ENCODE data around the gene DPYD.
A peak's percentile ranks its signal among the peaks of the same experiment; 100 is the strongest.
"Not testable (repeated sequence)": the region's sequence is repeated elsewhere in the genome, so short reads cannot be mapped to it uniquely, and the experiment has no call there.

DPYD gene

DNA sequence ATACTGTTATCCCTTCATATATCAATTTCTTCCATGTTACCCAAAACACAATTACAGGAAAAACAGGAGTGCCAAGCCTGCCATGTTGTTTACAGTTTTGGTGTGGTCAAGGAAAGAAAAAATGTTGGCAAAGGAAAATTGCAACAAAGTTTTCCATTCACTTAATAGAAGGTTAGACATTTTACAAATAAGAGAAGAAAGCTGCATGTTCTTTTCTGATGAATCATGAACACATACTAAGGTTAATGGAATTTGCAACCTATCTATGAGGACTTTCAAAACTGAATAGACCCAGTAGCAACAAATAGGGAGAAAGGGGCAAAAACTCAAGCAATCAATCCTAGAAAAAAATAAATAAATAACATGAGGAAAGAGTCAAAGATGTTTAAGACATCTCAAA is 556.7 kb downstream of the DPYD start:
- DNase-seq (ENCODE audit: low spot score) = no peak

DNA sequence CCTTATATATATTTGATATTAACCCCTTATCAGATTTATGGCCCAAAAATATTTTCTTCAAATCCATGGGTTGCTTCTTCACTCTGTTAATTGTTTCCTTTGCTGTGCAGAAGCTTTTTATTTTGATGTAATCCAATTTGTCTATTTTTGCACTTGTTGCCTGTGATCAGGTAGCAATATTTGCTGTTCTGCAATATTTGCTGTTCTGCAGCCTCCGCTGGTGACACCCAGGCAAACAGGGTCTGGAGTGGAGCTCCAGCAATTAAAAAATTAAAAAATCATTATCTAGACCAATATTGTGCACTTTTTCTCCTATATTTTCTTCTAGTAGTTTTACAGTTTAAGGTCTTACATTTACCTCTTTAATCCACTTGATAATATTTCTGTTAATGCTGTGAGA is 564.5 kb downstream of the DPYD start:
- DNase-seq (ENCODE audit: low spot score) = no peak

DNA sequence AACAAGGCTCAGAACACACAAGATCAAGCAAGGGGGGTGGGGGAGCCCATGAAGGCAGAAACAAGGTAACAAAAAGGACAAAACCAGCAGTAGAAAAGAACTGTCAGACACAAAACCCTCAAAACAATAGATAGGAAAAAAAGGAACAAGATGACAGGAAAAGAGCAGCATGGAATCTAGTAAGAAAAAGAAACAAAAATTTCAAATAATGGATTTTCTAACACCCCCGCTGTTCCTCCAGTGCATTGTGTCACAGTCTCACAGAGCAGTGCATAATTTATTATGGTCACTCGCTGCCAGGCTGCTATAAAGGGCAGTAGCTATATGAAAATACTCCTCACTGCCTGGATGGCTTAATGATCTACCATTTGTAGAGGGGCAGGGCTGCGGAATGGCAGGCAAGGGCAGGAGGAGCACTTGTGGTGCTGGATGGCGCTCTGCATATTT is 567.9 kb downstream of the DPYD start:
- peak; percentile 28 for DNase-seq (ENCODE audit: low spot score)

DNA sequence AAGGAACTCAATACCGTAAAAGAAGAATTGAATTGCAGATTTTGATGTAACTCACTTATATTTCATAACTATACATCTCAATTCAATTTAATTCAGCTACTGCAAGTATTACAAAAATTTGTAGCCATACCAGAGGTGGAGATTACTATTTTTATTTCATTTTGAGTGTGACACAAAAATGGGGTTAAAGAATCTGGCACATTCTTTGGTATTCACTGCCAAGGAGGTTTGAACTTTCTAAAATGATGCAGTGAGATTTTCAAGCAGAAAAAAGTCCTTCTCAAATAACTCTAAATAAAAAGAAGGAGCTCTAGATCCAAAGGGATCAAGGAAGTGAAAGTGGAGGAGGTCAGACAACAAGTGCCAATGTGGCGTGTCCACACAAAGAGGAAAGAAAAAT is 569.0 kb downstream of the DPYD start:
- no peak for DNase-seq (ENCODE audit: low spot score)

DNA sequence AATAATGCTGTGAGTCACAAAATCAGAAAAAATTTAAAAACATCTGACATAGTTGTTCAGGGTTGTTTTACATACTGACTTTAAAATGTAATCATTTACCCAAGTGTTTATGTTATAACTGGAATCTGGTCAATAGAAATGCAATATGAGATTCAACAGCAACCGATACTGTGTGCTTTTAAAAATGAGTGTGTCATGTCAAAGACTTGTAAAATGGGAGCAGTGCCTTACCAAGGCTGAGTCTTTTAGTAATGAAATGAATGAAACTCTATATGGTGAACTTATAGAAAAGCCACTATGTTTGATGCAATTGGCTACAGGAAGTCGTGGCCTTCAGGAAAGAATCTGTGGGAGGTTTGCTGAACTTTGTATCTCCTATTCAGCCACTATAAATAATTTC is 570.2 kb downstream of the DPYD start:
- DNase-seq (ENCODE audit: low spot score) = no peak

DNA sequence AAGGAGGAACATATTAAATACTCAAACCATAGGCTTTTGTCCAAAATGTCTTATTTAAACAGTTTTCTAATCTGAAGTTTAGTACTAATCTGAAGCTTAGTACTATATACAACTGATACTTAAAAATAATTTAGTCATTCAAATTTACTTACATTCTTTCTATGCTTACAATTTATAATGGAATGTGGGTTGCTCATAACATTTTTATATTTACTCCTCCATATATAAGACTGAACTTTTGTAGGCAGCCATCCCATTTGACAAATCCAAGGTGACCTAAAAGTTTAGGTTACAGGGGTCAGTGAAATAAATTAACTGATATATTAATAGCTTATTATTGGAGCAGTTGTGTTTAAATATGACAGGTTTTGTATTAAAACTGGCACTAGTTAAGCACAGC is 570.6 kb downstream of the DPYD start:
- DNase-seq (ENCODE audit: low spot score) = no peak

DNA sequence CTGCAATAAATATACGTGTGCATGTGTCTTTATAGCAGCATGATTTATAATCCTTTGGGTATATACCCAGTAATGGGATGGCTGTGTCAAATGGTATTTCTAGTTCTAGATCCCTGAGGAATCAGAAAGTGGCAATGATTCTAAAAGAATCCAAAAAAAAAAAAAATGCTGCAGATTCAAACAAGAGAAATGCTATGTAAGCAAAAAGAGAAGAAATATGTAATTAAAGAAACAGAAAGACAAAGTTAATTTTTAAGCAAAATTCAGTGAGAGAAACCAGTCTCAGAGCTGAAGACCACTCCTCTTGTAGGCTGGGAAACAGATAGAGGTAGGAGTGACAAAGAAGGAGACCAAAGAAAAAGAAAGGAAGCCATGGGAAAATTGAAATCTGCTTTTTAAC is 571.0 kb downstream of the DPYD start:
- DNase-seq (ENCODE audit: low spot score) = not testable (repeated sequence)

DNA sequence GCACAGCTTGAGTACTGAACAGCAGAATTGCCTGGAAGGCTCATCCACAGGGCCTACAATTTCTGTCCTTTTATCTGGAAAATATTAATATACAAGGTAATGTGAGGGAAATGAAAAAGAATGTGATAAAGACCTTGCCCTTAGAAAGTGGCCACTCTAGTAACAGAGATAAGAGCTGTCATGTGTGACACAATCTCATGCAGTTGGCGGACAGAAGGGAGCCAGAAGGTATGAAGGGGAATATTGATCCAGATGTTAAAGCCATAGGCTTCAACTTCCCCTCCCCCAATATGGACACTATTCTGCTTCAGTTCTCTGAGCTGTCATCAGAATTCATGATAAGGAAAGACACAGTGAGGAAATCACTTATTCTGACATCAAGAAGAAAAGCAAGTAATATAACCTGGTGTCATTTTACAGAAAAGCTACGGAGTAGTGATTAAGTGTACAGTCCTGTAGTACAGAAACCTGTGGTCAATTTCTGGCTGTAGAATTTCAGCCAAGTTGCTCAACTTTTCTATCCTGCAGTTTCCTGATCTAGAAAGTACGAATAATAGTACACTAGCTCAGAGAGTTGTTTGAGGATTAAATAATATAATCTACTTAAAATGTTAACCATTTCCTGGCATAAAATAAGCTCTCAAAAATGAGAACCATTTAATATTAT is 572.1 kb downstream of the DPYD start:
- DNase-seq (ENCODE audit: low spot score) = no peak

DNA sequence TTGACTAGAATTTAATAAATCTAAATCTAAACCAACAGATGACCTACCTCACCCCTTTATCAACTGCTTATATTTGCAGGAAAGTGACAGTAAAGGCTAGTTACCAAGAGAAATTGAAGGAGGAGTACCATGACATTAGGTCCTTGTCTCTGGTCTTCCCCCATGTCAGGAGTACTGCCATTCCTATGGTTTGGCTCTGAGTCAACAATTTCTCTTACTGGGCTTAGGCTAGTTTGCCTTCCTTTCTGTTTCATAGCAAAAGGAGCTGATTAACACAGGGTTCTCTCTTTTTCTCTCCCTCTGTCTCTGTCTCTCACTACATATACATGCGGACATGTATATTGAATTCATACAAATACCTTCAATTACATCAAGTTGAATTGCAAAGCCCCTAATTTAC is 579.9 kb downstream of the DPYD start:
- DNase-seq (ENCODE audit: low spot score) = no peak

DNA sequence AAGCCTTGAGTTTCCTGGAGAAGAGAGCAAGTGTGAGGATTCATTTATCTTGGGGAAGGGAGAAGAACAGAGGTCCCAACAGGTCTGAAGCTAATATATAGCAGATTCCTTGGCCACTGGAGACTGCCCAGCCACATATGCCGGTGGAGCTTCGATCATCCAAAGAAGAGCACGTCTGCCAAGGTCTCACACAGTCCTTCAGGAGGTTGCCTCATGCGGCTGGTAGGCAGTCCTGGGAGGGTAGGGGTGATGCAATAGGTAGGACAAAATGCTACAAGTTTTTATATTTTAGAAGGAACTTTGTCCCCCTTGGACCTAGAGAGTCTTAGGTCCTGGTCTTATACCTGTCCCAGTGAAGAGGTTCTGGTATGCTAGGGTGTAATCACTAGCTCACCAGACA is 582.5 kb downstream of the DPYD start:
- DNase-seq (ENCODE audit: low spot score) = no peak

DNA sequence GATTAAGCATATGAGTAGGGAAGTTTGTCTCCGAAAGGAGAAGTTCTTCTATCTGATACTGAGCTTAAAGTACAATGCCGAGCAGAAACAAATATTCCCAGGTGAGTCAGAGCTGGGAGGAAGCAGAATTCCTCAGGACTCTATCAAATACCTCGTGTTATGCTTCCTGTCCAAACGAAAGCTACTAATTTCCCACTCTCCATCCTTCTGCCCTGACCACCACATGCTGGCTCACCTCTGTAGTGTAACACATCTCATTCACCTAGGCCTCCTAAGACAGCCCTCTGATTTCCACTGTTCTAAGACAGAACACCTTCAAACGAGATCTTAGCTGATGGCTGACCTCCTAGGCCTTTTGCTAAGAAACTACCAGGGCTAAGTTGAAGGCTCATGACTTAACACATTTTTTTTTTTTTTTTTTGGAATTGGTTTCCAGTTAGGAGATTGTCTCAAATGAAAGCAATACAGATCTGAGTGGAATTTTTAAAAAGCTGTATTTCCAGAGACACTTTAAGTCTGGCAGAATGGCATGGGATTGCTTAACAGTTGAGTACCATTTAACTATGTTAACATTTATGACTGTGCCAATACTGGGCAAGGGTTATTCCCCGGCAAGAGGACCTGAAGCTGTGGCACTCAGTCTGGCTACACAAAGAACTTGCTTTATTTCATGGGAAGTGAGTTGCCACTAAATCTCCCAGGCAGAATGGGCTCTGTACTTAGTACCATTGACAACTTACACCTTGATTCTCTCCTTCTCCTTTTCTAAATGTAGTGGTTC is 583.4 kb downstream of the DPYD start:
- DNase-seq (ENCODE audit: low spot score) = no peak

DNA sequence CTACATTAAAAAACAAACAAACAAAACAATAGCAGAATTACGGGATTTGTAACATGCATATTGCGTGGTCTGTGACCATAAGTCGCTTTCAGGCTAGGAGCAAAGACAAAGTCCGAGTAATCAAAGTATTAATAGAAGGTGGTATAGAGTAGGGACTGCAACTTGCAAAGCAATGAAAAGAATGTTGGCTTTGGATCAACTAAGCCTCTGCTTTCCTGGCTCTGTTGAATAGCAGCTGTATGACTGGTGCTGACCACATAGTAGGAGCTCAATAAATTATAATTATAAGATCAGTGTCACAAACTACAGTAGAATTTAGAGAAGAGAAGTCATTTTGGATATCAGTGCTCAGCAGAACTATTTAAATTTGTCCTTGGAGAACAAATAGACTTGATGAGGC is 586.4 kb downstream of the DPYD start:
- DNase-seq (ENCODE audit: low spot score) = no peak

DNA sequence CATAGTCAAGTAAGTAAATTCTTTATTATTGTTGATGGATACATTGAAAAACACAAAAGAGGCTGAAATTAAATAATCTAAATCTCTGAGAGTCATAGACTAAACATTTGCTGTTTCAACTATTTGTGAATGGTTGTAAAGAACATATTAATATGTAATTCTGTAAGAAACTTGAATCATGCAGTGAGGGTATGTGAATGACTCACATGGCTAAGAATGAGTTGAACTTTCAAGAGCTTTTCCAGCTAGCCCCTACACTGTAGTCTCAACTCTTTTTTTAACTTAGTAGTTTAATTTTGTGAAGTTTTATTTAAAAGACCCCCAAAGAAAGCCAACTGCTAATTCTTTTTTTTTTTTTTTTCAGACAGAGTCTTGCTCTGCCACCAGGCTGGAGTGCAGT is 588.1 kb downstream of the DPYD start:
- DNase-seq (ENCODE audit: low spot score) = no peak

DNA sequence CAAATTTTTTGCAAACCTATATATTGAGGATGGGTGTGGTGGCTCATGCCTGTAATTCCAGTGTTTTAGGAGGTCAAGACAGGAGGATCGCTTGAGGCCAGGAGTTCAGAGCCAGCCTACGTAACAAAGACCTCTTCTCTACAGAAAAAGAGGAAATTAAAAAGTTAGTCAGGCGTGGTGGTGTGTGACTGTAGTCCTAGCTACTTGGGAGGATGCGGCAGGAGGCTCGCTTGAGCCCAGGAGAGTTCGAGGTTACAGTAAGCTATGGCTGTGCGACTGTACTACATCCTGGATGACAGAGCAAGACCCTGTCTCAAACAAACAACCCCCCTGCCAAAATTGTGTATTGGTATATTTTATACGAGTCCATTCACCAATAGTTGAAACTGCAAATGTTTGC is 589.7 kb downstream of the DPYD start:
- no peak for DNase-seq (ENCODE audit: low spot score)

DNA sequence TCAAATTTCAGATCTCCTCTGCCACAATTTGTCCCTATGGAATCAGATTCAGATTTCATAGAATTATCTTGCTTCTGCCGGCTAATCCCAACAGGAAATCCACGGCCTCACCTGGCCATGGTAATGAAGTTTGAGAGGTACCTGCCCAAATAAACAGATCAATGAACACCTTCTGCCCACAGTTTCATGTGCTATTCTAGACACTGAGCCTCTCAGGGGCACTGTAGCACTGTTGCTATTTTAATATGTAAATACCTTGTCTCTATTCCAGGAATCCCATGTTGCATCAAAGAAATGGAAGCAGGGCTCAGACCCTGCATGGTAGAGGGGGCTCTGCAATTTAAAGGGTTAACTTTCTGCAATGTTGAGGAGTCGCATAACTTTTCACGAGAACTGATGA is 606.1 kb downstream of the DPYD start:
- no peak for DNase-seq (ENCODE audit: low spot score)

DNA sequence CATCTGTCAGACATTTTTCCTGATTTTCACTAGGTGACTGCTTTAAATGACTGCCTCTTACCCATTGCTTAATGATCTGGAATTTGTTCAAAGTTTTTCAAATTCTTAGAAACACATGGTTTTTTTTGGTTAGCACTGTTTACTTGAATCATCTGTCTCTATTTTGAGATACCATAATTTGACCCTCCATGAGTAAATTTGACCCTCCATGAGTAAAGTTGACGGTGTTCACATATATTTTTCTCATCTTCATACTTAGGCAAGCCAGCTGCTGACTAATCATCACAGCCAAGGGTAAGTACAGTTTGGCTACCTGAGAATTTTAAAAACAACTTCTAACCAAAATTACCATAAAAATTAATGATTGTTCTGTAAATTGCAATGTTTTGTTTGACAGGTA is 612.7 kb downstream of the DPYD start:
- DNase-seq (ENCODE audit: low spot score) = no peak

DNA sequence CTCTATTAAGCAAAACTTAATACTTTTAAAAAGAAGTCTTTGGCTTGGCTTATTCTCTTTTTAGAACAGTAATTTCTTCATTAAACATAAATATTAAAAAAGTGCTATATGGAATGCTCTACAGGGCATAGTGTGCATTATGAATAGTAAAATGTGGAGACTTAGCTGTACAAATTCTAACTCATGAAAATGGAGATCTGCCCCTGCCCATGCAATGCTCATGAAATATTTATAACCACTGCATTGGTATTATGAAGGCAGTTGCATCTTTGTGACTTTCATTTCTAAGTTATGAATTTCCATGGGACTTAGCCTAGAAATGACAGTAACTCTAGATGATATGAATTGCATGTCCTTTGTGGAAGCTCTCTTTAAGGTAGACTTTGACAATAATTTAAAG is 613.3 kb downstream of the DPYD start:
- no peak for DNase-seq (ENCODE audit: low spot score)

DNA sequence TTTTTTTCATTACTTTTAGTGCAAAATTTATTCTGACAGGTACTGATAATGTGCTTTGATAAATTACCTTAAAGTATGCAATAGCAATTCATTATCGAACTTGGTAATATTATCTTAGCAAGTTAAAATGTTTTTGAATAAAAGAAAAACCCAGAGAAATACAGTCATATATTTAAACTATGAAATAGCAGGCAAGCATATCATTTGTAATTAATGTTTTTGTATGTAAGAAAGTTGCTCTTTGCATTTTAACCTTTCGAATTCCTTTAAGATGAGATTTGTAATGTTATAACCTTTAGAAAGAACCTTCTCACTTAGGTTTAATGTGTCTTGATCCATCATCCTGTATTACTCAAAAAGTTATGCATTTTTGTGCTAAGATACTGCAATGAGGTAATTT is 613.7 kb downstream of the DPYD start:
- DNase-seq (ENCODE audit: low spot score) = no peak

DNA sequence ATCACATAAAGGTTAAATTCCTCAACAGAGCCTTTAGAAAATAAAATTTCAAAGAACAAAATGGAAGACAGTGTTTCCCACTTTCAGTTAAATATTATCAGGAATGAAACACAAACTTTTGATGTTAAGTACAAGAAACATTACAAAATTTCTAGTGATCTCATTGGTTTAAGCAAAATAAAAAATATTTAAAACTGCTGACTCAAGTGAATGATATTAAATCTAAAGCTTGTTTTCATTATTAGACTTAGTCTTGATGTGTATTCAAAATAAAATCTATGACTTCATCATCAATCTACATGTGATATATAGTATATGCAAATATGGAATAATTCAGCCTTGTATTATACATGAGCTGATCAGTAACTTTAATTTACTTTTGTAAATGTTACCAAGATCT is 614.3 kb downstream of the DPYD start:
- DNase-seq (ENCODE audit: low spot score) = no peak

DNA sequence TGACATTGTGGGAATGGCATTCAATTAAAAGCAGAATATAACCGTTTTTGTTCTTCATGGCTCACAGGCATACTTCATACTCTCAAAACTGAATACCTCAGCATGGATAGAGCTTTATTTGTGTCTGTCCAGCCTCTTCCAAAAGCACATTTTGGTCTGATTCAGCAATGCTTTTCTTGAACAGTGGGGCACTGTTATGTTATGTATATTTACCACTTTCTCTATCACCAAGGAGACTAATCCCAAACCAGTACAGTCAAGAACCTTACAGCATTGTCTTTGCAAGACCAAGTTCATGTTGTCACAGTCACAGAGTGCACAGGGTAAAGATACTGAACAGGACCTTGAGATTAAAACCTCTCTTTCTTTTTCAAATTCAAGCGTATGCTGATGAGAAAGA is 616.5 kb downstream of the DPYD start:
- DNase-seq (ENCODE audit: low spot score) = peak; percentile 51

DNA sequence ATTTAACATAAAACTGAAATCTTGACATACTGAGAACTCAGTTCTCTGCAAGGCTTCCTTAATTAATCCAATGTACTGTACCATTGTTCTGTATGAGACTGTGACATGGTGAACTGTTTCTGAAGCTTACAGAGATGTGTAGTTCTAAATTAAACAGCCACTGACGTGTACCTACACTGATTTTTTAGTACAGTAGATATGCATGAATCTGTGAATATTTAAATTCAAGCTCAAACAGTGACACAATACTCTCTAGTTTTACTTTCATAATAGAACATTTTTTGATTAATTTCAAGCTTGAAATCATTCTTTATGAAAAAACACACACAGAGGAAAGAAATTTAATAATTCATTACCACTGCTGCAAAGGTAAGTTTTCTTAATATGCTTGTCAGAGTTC is 621.9 kb downstream of the DPYD start:
- DNase-seq (ENCODE audit: low spot score) = no peak

DNA sequence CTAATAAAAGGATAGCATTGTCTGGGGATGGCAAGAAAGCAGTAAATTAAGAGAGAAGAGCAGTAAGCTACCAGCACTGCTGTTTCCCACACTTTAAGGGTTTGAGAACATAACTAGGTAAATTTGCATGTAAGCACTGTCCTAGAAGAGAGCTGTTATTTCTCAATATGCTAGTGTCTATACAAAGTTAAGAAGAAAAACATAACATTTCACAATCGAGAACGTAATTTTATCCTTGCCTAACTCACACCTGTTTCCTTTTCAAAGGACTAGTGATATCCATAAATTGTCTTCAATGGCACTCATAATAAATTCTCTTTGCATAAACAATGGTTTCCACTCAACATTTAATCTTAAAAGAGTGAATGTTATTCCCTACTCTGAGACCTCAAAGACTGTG is 623.2 kb downstream of the DPYD start:
- DNase-seq (ENCODE audit: low spot score) = no peak

DNA sequence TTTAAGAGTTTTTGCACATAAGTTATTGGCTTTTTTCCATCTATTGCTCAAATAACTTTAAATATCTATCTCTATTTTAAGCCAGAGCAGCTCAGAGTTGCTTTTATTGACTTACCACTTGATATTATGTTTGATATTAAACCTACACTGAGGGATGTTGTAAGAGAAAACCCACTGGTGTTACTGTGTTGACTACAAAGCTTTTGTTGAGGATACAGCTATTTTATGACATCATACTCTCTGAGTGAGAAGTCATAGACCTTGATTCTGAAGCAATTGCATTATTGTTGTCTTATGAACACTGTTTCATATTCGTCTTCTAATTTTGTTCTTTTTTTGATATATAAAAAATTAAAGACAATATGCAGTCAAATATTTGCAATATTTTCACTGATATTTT is 638.9 kb downstream of the DPYD start:
- no peak for DNase-seq (ENCODE audit: low spot score)
